ENCODE data around the gene CLHC1. TPM values are rescaled to one million over a fixed set of nuclear protein-coding genes. Genes with fewer than 3 reads are reported as not detected.
"Not testable (repeated sequence)": the region's sequence is repeated elsewhere in the genome, so short reads cannot be mapped to it uniquely, and the experiment has no call there.

Gene CLHC1
- total and polyA plus RNA-seq, 3 donors from 2014 or later, result 7.9 to 21.2 (median 14.6) TPM

DNA sequence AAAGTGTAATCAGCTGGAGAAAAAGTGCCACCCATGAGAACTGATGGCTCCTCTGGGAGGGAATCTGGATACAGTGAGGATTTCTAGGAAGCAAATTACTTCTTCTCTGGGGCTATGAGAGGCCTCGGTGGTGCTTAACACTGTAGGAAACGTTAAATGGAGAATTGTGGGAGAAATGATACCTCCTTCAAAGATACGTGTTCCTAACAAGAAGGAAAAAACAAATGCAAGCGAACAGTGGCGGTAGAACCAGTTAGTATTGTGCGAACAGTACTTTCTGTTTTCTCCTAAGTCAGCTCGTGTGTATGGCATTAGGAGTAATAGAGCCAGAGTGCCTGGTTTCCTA is 37.5 kb upstream of the CLHC1 start:
- no peaks in the 10 kb centered on the region for H3K4me1 ChIP-seq
- H3K4me3 ChIP-seq, result peak overlapping the region; percentile 62 to 88
- TF ChIP-seq POLR2A (IDR thresholded peaks at IDR 0.05), result no peak
- no peak for TF ChIP-seq CTCF (IDR thresholded peaks at IDR 0.05)
- H3K27me3 ChIP-seq, result no peaks in the 10 kb centered on the region
- no peaks in the 10 kb centered on the region for H3K9me3 ChIP-seq
- DNase-seq, result no peak
- H3K36me3 ChIP-seq (ENCODE audit: low read depth, missing control alignments), result no peaks in the 10 kb centered on the region
- intact Hi-C loops (cut with DNase I; ENCODE audit: low total_unique reads), result no loop called here
- WGBS, 2 donors, result 34 to 36% methylated on average over 7 of the region's 7 CpGs
- H3K27ac ChIP-seq, result peak overlapping the region; percentile 68 to 78

GRCh38 chr2:55268907-55269644 is 37.0 kb upstream of the CLHC1 start, which contains the start of gene MTIF2:
Gene MTIF2, minus strand, starts transcription at chr2:55269231. Its CDS starts 5,373 bp downstream, at chr2:55263858.
- 0 to 1% methylated on average over 35 to 43 of the region's 43 CpGs for WGBS, 2 donors
- peak; percentile 97 for DNase-seq
- intact Hi-C loops (cut with DNase I; ENCODE audit: low total_unique reads), result no loop called here

DNA sequence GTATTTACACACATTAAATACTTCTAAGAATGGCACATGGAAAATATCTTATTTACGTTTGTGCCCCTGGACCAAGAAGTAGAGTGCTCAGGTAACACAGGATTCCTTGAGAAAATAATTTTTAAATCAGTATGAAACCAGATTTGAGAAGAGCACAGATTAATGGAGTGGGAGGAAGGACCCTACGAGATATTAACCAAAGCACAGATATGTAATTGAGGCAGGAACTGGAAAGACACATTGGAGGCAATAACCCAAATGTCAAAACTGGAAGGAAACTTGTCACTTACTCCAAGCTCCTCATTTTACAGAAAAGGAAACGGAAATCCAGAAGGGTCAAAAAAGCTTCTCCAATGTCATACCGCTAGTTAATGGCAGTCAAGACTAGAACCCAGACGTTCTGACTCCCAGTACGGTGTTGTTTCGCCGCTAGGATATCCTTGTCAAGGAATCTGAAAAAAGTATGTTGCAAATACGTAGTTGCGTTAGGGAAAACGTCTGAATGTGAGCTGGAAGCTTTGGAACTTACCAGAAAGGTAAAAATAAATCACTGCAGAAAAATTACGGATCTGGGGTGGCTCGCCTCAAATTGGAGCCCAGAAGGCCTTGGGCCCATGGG is 36.3 kb upstream of the CLHC1 start:
- Histone ChIP-seq H3K27me3 (no peaks in the 10 kb centered on the region), H3K4me1 (no peaks in the 10 kb centered on the region), H3K36me3 (ENCODE audit: low read depth, missing control alignments) (no peaks in the 10 kb centered on the region), H3K27ac (peak overlapping the region; percentile 68 to 78), H3K9me3 (no peaks in the 10 kb centered on the region), H3K4me3 (peak overlapping the region; percentile 62 to 88)
- no peak for TF ChIP-seq POLR2A (IDR thresholded peaks at IDR 0.05)
- intact Hi-C loops (cut with DNase I; ENCODE audit: low total_unique reads), result no loop called here
- WGBS, 2 donors, result 8 to 10% methylated on average over 13 of the region's 13 CpGs
- DNase-seq, result no peak

More at GRCh38 chr2:55268907-55269644, 37.0 kb upstream of the CLHC1 start, which contains the start of gene MTIF2:
- Histone ChIP-seq H3K4me3 (peak within 1 kb of the TSS; percentile 62 to 88), H3K4me1 (no peaks in the 10 kb centered on the region), H3K27ac (peak within 1 kb of the TSS; percentile 68 to 78), H3K36me3 (ENCODE audit: low read depth, missing control alignments) (no peaks in the 10 kb centered on the region), H3K27me3 (no peaks in the 10 kb centered on the region), H3K9me3 (no peaks in the 10 kb centered on the region)
- TF ChIP-seq CTCF (IDR thresholded peaks at IDR 0.05), result peak in 1 of 3 experiments; percentile 11
- TF ChIP-seq POLR2A (IDR thresholded peaks at IDR 0.05), result no peak

DNA sequence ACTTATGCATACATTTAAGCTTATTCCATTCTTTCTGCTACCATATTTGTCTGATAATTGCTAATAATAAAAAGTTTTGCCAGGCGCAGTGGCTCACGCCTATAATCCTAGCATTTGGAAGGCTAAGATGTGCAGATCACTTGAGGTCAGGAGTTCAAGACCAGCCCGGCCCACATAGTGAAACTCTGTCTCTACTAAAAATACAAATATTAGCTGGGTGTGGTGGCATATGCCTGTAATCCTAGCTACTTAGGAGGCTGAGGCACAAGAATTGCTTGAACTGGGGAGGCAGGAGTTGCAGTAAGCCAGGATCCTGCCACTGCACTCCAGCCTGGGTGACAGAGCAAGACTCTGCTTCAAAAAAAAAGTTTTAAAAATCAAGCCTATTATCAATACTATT is 27.5 kb upstream of the CLHC1 start:
- WGBS, 2 donors, result 88 to 89% methylated on average over 3 of the region's 3 CpGs
- H3K27ac ChIP-seq; H3K36me3 ChIP-seq (ENCODE audit: low read depth, missing control alignments); H3K4me3 ChIP-seq; H3K27me3 ChIP-seq; H3K9me3 ChIP-seq; intact Hi-C loops (cut with DNase I; ENCODE audit: low total_unique reads); H3K4me1 ChIP-seq; DNase-seq: not testable (repeated sequence)

DNA sequence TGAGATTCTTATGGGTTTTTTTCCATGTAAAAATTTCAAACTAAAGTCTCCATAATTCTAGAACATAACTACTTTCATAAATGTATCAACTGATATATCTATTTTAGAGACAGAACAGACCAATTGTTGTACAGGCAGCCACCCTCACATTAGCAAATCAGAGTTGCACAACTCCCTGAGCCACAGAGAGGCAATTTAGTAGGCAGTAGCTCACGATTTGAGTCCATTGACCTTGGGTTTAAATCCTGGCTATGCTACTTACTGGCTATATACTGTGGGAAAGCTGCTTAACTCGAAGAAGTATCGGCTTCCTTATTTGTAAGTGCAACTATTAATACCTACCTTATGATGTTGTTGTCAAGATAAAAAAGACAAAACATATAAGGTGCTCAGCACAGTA is 20.7 kb upstream of the CLHC1 start:
- TF ChIP-seq POLR2A (IDR thresholded peaks at IDR 0.05), result no peak
- TF ChIP-seq CTCF (IDR thresholded peaks at IDR 0.05), result no peak
- Histone ChIP-seq H3K4me1 (no peaks in the 10 kb centered on the region), H3K36me3 (ENCODE audit: low read depth, missing control alignments) (no peaks in the 10 kb centered on the region), H3K27ac (no peak overlapping the region), H3K9me3 (no peaks in the 10 kb centered on the region), H3K4me3 (no peak overlapping the region), H3K27me3 (no peaks in the 10 kb centered on the region)
- DNase-seq, result no peak
- intact Hi-C loops (cut with DNase I; ENCODE audit: low total_unique reads), result no loop called here
- 80 to 83% methylated on average over 3 of the region's 3 CpGs for WGBS, 2 donors

Measured in testis (tissue), 3 donors.